WERI-Rb-1 (cell line): ENCODE data around the gene PM20D1.
A peak's percentile ranks its signal among the peaks of the same experiment; 100 is the strongest.

Experiments
- DNase-seq: peaks from one replicate; pipeline ENCODE4 v3.0.0-alpha.2; 2020
- H3K27ac ChIP-seq: fragments of 250-450 bp; sonication (Bioruptor Pico); 2 replicates; pipeline ENCODE4 v1.5.1; 2020; ENCODE audit warnings: mild to moderate bottlenecking, moderate library complexity
- H3K27me3 ChIP-seq: fragments of 250-450 bp; sonication (Bioruptor Pico); 2 replicates; pipeline ENCODE4 v1.5.1; 2021; ENCODE audit warnings: mild to moderate bottlenecking, low read depth, moderate library complexity; ENCODE audit not compliant: insufficient read depth, severe bottlenecking
- H3K36me3 ChIP-seq: fragments of 250-450 bp; sonication (Bioruptor Pico); 2 replicates; pipeline ENCODE4 v1.5.1; 2020; ENCODE audit warnings: mild to moderate bottlenecking, moderate library complexity
- H3K4me3 ChIP-seq: 2 replicates; pipeline ENCODE4 v1.5.1; 2011; ENCODE audit warnings: low read depth, mild to moderate bottlenecking, control low read depth, low read length
- H3K9me3 ChIP-seq: fragments of 250-450 bp; sonication (Bioruptor Pico); 2 replicates; pipeline ENCODE4 v1.5.1; 2021; ENCODE audit warnings: mild to moderate bottlenecking, moderate library complexity; ENCODE audit not compliant: severe bottlenecking
- CTCF ChIP-seq: IDR thresholded peaks from 2 replicates; pipeline ENCODE4 v1.5.1; 2011; ENCODE audit warnings: low read depth, mild to moderate bottlenecking, control low read depth, inconsistent platforms, low read length

The PM20D1 gene

GRCh38 chr1:205843036-205843859 is 6.7 kb downstream of the PM20D1 start:
- no peak overlapping the region; the same call in 1 of the 2 replicates for H3K27ac ChIP-seq
- DNase-seq = no peak
- no peak for TF ChIP-seq CTCF

GRCh38 chr1:205842229-205842628 is 7.7 kb downstream of the PM20D1 start:
- Histone ChIP-seq H3K27me3 (no peaks in the 10 kb centered on the region), H3K36me3 (no peaks in the 10 kb centered on the region), H3K4me3 (no peak overlapping the region), H3K9me3 (no peaks in the 10 kb centered on the region), H3K27ac (peak overlapping the region; percentile 12)
- no peak for TF ChIP-seq CTCF
- peak; percentile 79 for DNase-seq

More at GRCh38 chr1:205843036-205843859, 6.7 kb downstream of the PM20D1 start:
- Histone ChIP-seq H3K36me3 (no peaks in the 10 kb centered on the region), H3K4me3 (no peak overlapping the region), H3K27me3 (no peaks in the 10 kb centered on the region), H3K9me3 (no peaks in the 10 kb centered on the region)

- H3K27ac ChIP-seq = no peak overlapping the region
- no peak overlapping the region for H3K4me3 ChIP-seq
- H3K36me3 ChIP-seq = no peaks in the 10 kb centered on the region
- no peaks in the 10 kb centered on the region for H3K9me3 ChIP-seq
- H3K27me3 ChIP-seq = no peaks in the 10 kb centered on the region
- no peak for DNase-seq
- no peak for TF ChIP-seq CTCF
Measured at GRCh38 chr1:205840146-205840923, 9.6 kb downstream of the PM20D1 start.

DNA sequence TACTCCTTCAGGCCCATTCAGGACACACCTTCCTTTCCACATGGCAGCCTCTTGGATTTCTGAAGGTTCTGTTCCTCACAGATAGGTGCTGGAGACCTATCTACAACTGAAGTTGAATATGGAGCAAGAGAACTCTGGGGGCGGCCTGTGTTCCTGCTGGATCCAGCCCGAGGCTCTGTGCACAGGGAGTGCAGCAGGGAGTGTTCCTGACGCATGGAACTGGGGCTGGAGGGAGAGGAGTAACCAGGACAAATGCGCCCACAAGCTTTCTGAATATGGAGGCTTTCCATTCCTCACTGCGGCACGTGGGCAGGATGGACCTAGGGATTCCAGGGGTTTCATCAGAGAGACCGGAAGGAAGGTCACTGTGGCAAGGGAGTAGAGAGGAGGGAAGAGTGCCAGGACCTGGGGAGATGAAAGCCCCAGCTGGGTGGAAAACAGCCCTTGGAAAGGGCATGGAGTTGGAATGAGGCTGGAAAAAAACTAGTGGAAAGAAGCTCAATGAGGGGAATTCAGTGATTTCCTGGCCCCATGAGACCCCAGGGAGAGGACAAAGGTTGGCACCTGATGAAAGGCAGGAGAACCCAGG is 12.5 kb downstream of the PM20D1 start:
- H3K36me3 ChIP-seq = no peaks in the 10 kb centered on the region
- TF ChIP-seq CTCF = no peak
- no peaks in the 10 kb centered on the region for H3K9me3 ChIP-seq
- H3K27me3 ChIP-seq = no peaks in the 10 kb centered on the region
- DNase-seq = no peak
- no peak overlapping the region for H3K27ac ChIP-seq
- H3K4me3 ChIP-seq = no peak overlapping the region

GRCh38 chr1:205834751-205835150 is 15.2 kb downstream of the PM20D1 start:
- H3K27ac ChIP-seq = no peak overlapping the region
- no peaks in the 10 kb centered on the region for H3K36me3 ChIP-seq
- no peak overlapping the region for H3K4me3 ChIP-seq
- H3K9me3 ChIP-seq = no peaks in the 10 kb centered on the region
- no peak for TF ChIP-seq CTCF
- DNase-seq = no peak
- H3K27me3 ChIP-seq = no peaks in the 10 kb centered on the region
